Cardiac fibroblast (primary cell): Measurements from ENCODE around the gene CASP9.

ENCODE experiments used
- DNase-seq, 2 donors: peaks; one replicate each; pipeline versions ENCODE4 v3.0.0 to v3.0.0-alpha.2; 2010; ENCODE audit warnings: low read depth in 2 of 2
- H3K4me3 ChIP-seq, 2 donors: replicated peaks in 1 of 2; 1 replicate in 1 of 2; 2 replicates in 1 of 2; pipeline ENCODE4 v1.5.1; 2011; ENCODE audit warnings: low read depth in 2 of 2, low read length in 2 of 2, mild to moderate bottlenecking in 2 of 2, moderate library complexity in 1 of 2
- TF ChIP-seq, protein P1 (sequence below): IDR thresholded peaks from one replicate; pipeline ENCODE4 v1.5.1; 2011; ENCODE audit warnings: low read depth, mild to moderate bottlenecking, low read length, inconsistent platforms

Gene CASP9

DNA sequence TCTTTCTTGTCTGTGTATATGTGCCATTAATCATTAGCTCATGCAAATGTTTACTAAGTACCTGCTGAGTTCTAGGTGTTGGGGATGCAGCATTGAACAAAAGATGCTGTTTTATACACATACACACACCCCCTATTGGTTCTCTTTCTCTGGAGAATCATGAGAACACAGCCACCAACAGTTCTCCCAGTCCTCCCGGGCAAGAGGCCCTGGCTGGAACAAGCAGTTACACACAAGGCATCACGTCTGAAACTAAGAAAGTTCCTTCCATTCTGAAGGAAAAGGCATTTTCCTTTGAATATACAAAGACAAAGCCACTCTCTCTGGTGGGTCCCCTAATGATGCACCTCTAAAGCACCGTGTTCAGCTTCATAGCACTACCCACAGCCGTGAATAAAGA is 10.8 kb downstream of the CASP9 start:
- no peak for DNase-seq
- no peak overlapping the region for H3K4me3 ChIP-seq
- TF ChIP-seq, protein P1, sequence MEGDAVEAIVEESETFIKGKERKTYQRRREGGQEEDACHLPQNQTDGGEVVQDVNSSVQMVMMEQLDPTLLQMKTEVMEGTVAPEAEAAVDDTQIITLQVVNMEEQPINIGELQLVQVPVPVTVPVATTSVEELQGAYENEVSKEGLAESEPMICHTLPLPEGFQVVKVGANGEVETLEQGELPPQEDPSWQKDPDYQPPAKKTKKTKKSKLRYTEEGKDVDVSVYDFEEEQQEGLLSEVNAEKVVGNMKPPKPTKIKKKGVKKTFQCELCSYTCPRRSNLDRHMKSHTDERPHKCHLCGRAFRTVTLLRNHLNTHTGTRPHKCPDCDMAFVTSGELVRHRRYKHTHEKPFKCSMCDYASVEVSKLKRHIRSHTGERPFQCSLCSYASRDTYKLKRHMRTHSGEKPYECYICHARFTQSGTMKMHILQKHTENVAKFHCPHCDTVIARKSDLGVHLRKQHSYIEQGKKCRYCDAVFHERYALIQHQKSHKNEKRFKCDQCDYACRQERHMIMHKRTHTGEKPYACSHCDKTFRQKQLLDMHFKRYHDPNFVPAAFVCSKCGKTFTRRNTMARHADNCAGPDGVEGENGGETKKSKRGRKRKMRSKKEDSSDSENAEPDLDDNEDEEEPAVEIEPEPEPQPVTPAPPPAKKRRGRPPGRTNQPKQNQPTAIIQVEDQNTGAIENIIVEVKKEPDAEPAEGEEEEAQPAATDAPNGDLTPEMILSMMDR: no peak

DNA sequence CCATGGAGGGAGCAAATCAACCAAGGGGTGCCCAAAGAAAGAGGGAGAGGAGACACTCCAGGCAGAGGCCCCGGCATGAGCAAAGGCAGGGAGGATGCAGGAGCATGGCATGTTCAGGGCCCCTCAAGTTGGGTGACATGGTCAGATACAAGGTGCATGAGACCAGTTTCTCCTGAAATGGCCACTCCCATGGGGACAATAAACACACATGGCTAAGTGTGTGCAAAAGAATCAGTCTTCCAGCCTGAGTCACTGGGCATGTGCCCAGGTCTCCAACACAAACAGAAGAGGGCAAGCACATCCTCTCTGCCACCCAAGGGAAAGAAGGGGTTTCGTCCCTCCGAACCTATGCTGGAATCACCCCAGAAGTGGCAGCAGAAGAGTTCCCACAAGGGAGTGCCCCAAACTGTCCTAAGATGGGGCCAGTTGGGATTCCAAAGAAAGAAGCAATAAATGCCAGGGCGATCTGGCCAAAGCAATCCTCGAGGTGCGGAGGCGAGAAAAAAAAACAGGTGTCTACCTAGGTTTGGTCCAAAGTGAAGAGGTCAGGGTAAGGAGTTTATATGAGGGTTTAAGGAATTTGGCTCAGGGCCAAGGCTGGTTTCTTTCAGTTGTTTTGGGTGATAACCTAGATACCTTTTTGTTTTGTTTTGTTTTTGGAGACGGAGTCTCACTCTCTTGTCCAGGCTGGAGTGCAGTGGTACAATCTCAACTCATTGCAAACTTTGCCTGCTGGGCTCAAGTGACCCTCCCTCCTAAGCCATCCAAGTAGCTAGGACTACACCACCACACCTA is 13.2 kb downstream of the CASP9 start:
- no peak overlapping the region for H3K4me3 ChIP-seq
- TF ChIP-seq, protein P1: no peak
- DNase-seq: no peak

DNA sequence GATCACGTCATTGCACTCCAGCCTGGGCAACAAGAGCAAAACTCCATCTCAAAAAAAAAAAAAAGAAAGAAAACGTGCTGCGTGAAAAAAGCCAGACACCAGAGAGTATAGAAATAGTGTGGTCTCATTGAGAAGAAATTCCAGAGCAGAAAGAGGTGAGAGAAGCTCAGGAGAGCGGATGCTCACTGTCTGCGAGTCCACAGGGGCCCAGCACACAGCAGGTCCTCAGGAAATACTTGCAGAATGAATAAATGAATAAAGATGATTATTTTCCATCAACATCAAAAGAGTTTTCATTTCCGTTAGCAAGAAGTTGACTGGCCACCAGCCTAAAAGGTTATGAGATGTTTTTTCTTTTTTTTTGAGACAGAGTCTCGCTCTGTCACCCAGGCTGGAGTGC is 14.4 kb downstream of the CASP9 start:
- no peak for DNase-seq
- H3K4me3 ChIP-seq: no peak overlapping the region
- TF ChIP-seq, protein P1: no peak

DNA sequence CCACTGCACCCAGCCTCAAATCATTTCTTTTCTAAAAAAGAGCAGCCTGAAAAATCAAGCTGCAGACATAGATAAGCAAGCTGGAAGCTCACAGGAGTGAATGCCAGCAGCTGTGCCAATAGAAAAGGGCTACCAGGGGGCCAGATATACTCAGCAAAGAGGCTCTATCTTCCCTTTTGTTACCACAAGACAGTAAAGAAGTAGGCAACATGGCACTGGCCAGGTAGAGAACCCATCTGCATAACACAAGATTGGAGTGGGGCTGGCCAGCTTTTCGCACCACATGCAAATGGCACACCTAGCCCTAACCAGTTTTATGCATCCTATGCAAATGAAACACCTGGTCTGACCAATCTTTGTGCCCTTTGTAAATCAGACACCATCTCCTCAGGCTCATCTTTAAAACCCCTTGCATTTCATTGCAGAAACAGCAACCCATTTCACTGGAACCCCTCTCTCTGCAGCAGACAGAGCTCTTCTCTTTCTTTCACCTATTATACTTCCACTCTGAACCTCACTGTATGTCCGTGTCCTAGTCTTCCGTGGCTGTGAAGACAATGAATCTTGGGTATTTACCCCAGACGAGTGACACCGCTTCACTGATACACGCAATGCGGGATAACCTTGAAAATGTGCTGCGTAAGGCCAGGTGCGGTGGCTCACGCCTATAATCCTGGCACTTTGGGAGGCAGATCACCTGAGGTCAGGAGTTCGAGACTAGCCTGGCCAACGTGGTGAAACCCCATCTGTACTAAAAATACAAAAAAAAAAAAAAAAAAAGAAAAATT is 15.1 kb downstream of the CASP9 start:
- TF ChIP-seq, protein P1: no peak
- H3K4me3 ChIP-seq: no peak overlapping the region
- no peak for DNase-seq

DNA sequence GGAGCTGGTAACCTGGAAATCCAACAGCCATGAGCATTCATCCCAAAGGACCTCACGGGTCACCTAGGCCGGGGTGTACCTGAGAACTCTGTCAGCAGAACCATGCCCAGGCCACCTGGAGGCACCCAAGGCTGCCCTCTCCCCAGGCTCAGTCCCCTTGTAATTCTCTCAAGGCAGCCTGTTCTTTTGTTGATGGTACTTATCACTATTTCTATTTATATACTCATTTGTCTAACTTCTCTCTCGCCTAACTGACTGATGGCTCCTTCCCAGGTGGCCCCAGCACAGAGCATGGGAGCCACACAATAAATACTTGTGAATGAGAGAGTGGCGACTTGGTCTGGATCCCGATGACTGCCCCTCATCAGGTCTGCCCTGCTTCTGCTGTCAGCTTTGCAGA is 16.7 kb downstream of the CASP9 start:
- H3K4me3 ChIP-seq: no peak overlapping the region
- TF ChIP-seq, protein P1: no peak
- no peak for DNase-seq

DNA sequence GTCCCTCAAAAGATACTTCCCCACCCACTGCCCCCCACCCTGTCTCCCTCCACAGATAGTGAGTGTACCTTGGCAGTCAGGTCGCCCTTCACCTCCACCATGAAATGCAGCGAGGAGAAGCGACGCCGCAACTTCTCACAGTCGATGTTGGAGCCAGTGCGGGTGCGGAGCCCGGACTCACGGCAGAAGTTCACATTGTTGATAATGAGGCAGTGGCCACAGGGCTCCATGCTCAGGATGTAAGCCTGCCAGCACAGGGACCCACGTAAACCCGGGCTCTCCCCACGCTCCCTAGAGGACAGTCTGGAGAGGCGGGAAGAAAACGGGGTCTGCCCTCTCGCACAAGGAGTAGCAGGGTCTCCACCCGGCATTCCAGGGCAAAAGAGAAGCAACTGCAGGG is 17.2 kb downstream of the CASP9 start:
- TF ChIP-seq, protein P1: no peak
- DNase-seq: no peak
- H3K4me3 ChIP-seq: no peak overlapping the region
